PC-3 (cell line): ENCODE results near the gene C9orf85.

ENCODE experiments used
- EZH2 ChIP-seq: fragments of 300-600 bp; sonication (generic); IDR thresholded peaks from one replicate; pipeline ENCODE4 v1.6.1; 2017; ENCODE audit warnings: antibody characterized with exemption, mild to moderate bottlenecking, low read length; ENCODE audit not compliant: unreplicated experiment
- TF ChIP-seq, protein P1 (sequence below): fragments of 300-600 bp; sonication (generic); conservative IDR thresholded peaks from 2 replicates; pipeline ENCODE4 v1.5.1; 2017; ENCODE audit warnings: antibody characterized with exemption, low read depth, mild to moderate bottlenecking, low read length

DNA sequence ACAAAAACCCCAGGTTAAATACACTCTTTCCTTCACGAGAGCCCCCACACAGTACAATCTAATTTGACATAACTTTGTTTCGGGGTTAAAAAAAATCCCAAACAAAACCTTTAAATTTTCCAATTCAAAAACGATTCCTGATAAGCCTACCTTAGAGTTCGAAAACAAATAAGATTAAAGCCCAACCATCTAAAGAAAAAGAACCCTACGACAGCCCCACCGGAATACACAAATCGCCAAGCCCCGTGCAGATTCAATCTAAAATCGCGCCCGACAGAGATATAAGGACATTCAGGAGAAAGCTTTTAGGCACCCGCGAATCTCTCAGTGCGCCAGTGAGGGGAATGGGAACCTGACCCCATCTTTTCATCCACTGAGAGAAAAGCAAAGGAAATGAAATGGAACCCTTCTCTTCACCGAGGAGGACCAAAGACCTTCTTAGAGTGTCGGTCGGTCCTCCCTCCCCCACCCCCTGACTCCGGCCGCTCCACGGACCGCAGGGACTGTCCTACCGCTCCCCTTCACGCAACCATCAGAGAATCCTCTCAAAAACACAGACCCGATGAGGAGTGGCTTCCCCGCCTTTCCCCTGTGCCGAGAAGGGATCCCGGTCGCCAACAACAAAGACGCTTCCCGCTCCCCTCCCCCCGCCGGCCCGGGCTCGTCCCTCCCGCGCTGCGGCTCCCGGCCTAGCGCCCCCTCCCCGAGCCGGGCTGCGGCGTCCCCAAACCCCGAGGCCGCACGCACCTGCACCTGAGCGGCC is 1.4 kb upstream of the C9orf85 start:
- TF ChIP-seq, protein P1, sequence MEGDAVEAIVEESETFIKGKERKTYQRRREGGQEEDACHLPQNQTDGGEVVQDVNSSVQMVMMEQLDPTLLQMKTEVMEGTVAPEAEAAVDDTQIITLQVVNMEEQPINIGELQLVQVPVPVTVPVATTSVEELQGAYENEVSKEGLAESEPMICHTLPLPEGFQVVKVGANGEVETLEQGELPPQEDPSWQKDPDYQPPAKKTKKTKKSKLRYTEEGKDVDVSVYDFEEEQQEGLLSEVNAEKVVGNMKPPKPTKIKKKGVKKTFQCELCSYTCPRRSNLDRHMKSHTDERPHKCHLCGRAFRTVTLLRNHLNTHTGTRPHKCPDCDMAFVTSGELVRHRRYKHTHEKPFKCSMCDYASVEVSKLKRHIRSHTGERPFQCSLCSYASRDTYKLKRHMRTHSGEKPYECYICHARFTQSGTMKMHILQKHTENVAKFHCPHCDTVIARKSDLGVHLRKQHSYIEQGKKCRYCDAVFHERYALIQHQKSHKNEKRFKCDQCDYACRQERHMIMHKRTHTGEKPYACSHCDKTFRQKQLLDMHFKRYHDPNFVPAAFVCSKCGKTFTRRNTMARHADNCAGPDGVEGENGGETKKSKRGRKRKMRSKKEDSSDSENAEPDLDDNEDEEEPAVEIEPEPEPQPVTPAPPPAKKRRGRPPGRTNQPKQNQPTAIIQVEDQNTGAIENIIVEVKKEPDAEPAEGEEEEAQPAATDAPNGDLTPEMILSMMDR, result no peak
- TF ChIP-seq EZH2, result no peak
